GM19240 (cell line): ENCODE results near the gene ERLEC1.
"Not testable (repeated sequence)": the region's sequence is repeated elsewhere in the genome, so short reads cannot be mapped to it uniquely, and the experiment has no call there.

Source experiments
- DNase-seq: peaks from one replicate; pipeline ENCODE4 v3.0.0; 2011; ENCODE audit warnings: low spot score; ENCODE audit not compliant: insufficient read length

Gene ERLEC1

DNA sequence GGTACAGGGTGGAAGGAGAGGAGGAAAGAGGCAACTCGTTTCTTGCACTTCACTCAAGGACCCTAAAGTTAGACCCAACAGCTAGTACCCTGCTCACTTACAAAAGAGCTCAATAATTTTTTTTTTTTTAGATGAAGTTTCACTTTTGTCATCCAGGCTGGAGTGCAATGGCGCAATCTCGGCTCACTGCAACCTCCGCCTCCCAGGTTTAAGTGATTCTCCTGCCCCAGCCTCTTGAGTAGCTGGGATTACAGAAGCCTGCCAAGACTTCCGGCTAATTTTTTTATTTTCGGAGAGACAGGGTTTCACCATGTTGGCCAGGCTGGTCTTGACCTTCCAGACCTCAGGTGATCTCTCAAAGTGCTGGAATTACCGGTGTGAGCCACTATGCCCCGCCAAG, 4.2 kb upstream of the ERLEC1 start:
- DNase-seq, result no peak

DNA sequence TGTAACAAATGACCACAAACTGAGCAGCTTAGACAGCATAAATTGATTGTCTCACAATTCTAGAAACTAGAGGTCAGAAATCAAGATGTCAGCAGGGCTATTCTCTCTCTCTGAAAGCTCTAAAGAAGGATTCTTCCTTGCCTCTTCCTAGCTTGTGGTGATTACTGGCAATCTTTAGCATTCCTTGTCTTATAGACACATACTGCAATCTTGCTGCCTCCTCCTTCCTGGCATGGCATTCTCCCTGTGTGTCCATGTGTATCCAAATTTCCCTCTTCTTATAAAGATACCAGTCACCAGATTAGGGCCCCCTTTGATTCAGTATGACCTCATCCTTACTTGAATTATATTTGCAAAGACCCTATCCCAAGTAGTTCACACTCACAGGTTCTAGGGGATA, 2.4 kb upstream of the ERLEC1 start:
- no peak for DNase-seq

DNA sequence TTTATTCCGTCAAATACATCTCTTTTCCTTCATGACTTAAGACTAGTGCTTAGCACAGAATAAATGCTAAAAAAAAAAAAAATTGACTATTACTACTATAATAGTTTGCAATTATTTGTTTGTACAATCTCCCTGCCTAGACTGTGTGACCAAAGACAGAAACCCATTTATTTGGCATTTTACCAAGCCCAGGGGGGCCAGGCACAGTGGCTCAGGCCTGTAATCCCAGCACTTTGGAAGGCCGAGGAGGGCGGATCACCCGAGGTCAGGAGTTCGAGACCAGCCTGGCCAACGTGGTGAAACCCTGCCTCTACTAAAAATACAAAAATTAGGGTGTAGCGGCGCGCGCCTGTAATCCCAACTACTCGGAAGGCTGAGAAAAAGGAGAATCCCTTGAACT, 1.5 kb upstream of the ERLEC1 start:
- DNase-seq, result no peak

DNA sequence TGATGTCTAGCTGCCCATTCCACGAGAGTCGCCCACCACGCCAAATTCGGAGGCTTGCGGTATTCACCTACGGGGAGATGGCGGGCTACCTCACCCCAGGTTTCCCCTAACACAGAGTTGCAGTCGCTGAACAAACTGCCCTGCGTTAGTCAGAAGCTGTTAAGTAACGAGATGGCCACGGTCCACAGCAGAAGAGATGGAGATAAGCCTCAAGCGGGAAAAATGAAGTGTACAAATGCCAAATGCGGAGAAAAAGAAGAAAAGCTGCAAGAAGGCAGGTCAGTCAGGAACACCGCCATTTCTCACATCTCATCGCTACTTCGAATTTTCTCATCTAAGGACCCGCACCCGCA, 516 bp upstream of the ERLEC1 start:
- no peak for DNase-seq

DNA sequence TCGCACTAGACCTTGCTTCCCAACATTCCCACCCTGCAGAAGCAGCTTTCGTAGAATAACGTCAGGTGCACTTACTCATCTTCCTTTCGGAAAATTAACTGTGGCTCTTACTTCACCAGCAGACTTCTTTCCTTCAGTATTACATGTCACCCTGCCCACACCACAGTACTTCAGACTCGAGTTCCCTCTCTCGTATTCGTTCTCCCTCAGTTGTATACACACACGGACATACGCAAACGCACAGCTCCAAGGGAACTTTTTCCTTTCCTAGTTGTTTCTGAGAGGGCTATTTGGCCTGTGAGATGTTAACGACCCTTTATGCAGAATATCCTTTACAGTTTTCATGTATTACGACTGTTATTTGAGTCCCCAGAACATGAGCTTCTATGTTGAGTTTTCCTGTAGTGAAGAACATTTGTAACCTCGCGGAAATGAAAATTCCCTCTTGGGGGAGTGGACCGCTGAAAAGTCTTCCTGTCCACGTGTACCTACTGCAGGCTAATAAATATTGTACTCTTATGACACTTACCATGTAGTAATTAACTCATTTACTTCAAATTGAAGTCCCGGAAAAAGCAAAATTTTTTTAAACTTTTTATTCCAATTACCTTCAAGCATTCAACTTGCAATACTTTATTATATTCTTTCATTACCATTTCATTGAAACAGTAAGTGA, 908 bp downstream of the ERLEC1 start:
- DNase-seq, result no peak

DNA sequence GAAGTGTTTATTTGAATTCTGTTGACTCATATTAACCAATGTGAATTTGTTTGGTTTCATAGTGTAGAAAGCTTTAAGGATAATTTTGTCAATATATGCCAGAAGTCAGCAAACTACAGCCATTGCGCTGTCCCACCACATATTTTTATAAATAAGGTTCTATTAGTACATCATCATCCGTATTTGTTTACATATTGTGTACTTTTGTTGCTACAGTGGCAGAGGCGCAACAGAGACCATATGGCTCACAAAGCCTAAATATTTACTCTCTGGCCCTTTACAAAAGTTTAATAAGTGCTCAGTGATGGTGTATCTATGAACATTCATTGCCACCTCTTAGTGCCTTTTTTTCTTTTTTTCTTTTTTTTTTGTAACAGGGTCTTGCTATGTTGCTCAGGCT, 6.4 kb downstream of the ERLEC1 start:
- no peak for DNase-seq

DNA sequence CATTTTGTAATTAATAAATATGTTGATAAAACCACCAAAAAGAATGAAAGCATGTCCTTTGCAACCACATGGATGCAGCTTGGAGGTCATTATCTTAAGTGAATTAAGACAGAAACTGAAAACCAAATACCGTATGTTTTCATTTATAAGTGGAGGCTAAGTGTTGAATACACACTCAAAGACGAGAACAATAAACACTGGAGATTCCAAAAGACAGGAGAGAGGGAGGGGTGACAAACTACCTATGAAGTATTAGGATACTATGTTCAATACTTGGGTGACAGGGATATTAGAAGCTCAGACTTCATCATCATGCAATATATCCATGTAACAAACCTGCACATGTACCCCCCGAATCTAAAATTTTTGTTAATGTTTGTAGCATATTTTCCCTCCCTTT, 7.0 kb downstream of the ERLEC1 start:
- no peak for DNase-seq

DNA sequence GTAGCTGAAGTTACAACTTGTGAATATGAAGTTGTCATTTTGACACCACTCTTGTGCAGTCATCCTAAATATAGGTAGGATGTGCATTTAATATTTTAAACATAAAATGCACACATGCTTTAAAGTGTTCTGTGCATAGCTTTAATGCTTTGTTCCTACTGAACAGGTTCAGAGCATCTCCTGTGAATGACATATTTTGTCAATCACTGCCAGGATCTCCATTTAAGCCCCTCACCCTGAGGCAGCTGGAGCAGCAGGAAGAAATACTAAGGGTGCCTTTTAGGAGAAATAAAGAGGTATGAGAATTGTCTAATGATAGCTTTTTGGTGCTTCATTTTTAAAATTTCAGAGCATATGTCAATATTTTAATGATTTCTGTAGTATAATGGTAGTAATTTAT, 14.7 kb downstream of the ERLEC1 start:
- DNase-seq, result no peak

DNA sequence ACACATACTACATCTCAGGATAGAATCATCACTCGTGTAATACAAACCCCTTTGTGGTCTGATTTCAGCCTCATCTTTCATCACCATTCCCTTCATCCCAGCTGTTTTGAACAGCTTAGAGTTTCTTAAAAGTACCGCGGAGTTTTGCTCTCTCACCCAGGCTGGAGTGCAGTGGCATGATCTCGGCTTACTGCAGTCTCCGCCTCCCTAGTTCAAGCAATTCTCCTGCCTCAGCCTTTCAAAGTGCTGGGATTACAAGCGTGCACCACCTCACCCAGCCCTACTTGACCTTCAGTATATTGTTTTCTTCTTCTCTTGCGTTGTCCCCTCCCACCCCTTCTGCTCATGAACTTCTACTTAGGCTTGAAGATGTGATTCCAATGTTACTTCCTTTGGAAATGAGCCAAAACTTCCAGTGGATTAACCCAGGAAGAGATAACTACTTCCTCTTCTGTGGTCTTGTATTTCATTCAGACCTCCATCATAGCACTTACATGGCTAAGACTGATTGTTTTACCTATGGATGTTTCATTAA, 15.8 kb downstream of the ERLEC1 start:
- no peak for DNase-seq

DNA sequence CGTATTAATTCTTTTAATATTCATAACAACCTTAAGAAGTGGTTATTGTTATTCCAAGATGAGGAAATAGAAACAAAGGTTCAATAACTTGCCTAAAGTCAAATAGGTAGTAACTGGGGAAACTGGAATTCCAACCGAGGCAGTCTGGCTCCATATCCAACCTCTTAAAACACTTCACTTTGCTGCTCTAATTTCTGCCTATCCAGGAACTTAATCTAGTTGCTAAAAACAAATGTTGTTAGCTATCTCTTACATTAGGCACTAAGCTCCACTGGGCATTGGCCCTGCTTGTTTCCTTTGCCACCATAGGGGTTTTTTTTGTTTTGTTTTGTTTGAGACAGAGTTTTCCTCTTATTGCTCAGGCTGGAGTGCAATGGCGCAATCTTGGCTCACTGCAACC, 24.8 kb downstream of the ERLEC1 start:
- DNase-seq, result no peak

DNA sequence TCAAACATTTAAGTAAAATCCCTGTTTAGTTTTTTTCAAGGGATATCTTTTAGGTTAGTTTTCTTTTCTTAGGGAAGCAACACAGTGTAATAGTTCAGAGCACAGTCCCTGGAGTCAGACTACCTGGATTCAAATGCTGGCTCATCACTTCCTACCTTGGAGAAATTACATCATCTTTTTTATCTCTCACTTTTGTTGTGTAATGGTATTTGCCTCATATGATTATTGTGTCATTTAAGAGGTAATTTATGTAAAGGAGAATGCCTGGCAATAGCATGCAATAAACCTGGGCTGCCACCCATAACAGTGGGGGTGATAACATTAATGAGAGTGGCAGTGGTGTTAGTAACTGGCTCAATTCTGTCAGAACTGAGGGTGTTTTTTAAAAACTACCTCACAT, 26.3 kb downstream of the ERLEC1 start:
- DNase-seq, result no peak

DNA sequence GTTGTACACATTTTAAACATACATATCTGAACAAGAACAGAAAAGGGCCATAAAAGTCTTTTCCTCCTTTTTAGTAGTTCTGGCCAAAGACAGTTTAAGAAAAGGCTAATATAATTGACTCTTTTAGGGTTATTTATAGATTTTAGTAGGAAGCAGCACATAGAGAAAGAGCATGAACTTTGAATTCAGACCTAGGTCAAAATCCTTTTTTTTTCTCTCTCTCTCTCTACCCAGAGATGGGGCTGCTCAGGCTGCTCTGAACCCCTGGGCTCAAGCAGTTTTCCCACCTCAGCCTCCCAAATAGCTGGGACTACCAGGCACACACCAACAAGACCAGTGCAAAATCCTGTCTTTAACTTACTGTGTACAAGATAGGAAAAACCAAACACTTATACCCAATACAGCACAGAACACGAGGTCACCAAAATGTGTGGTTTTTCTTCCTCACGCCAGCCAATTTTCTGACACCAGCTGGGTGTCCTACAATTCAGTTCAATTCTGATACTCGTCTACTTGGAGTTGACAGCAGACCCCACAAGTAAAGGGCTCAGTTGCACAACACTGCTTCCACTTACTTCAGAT, 32.1 kb downstream of the ERLEC1 start:
- no peak for DNase-seq

DNA sequence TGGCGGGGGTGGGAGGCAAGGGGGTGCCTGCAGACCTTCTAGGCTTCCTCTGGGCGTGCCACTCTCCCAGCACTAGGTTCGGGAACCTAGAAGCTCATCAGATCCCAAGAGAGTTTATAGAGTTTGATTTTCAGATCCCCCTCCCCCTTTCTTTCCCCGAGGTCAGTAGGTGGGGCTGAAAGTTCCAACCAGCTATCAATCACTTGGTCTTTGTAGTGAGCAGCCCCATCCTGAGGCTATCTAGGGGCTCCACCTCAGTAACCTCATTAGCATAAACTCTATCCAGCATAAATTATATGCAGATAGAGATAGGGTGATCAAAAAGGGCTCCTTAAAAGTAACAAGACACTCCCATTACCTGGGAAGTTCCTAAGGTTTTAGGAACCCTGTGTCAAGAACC, 32.8 kb downstream of the ERLEC1 start:
- DNase-seq, result no peak

DNA sequence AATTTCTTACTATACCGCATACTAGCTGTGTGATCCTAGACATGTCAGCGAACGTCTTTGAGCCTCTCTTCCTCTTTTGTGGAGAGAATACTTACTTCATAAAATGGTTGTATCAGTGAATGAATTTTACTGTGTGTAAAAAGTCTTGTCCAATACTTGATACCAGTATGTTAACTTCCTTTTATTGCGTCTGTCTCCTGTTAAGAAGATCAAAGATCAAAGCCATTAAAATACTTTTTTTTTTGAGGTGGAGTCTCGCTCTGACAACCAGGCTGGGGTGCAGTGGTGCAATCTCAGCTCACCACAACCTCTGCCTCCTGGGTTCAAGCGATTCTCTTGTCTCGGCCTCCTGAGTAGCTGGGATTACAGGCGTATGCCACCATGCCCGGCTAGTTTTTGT, 33.2 kb downstream of the ERLEC1 start:
- DNase-seq, result no peak

DNA sequence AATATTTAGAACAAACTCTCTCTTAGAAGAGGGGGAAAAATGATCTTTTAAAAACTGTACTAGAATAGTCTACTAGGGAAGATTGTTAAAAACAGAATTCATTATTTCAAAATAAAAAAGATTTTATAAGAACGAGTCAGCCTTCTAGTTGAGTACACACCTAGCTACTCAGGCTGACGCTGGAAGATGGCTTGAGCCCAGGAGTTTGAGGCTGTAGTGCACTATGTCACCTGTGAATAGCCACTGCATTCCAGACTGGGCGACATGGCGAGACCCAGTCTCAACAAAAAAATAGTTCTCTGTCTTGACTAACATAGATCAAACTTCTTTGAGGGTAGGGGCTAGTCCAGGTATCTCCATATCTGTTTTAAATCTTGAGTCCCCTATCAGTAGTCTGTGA, 33.9 kb downstream of the ERLEC1 start:
- no peak for DNase-seq

DNA sequence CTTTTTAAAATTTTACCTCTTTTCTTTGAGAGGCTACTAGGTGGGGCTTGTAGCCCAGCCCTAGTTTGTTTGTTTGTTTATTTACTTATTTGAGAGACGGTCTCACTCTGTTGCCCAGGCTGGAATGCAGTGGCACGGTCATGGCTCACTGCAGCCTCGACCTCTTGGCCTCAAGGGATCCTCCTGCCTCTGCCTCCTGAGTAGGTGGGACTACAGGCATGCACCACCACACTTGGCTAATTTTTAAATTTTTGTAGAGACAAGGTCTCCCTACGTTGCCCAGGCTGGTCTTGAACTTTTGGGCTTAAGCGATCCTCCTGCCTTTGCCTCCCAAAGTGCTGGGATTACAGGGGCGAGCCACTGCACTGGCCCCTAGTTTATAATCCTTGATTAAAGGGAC, 35.0 kb downstream of the ERLEC1 start:
- DNase-seq, result no peak

DNA sequence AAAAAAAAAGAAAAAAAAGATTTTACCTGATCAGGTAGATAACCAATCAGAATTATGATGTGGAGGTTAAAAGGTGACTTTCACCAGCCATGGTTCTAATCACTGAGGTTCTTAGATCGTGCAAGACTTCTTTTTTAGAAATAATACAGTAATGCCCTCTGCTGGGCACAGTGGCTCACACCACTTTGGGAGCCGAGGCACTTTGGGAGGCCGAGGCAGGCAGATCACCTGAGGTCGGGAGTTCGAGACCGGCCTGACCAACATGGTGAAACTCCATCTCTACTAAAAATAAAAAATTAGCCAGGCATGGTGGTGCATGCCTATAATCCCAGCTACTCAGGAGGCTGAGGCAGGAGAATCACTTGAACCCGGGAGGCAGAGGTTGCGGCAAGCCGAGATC, 36.8 kb downstream of the ERLEC1 start:
- not testable (repeated sequence) for DNase-seq

DNA sequence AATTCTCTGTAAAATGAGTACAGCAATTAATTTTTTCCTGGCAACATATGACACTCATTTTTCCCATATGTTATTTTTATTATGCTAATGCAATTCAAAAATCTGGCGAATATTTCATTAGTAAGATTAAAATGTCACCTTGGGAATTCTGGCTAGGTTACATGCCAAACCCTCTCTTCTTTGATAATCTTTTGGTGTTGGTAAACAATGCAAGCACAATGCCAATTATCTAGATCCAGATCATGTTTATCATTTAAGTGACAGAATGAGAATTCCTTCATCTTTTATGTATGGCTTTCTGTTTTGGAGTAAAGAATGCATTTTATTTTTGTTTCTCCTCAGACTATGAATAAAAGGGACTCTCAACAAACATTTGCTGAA, 39.2 kb downstream of the ERLEC1 start:
- no peak for DNase-seq

DNA sequence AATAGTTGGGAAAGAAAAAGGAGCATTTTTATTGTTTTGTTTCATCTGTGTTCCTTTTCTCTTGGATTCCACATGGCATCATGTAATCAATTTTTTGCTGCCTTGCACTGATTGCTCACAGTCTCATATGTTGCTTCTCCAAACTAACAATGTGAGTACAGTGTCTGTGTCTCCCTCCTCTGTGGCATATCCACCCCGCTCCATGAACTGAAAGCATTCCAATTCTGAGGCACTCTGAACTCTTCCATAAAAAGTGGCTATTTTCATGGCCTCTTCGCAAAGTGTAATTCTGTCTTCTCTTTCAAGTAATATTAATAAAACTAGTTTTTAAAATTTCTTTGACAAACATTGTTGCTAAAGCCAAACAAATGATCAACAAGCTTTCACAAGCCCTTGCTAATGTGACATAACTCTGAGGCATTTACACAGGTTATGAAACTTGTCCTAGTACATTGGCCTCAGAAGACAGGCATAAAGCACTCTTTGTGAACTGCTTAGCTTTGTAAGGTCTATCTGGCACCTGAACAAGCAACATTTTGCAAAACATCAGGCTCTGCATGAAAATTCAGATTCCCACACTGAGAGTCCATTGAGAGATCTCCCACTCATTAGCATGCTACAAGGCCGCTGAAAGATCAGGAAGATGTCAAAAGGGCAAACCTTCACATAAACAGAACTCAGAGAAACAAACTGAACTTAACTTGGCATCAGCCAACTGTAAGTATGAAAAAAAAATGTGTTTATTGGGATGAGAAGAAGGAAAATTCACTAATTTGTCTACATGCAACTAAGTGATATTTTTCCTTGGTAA, 39.9 kb downstream of the ERLEC1 start:
- no peak for DNase-seq

DNA sequence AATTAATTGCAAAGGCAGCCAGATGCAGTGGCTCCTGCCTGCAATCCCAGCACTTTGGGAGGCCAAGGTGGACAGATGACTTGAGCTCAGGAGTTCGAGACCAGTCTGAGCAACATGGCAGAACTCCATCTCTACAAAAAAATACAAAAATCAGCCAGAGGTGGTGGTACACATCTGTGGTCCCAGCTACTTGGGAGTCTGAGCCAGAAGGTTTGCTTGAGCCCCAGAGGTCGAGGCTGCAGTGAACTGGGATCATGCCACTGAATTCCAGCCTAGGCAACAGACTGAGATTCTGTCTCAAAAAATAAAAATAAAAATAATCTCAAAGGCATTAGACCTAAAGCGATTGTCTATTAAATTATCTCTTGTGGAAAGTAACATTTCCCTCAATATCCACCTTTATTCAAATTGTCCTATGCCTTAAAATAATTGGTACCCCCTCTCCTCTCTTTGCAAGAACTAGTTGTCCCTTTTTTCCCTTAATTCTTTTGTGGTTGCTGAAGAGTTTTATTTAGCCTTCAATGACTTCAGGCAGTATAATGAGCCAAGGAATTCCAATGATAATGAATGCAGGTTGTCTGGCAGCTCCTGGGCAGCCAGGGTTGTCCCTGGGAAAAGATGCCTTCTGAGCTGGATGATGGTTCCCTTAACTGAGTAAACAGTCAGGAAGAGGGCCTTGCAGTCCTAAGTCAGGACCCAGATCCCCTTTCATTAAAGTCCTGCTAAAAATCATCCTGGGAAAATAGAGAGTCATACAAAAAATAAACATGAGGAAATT, 40.7 kb downstream of the ERLEC1 start:
- no peak for DNase-seq

DNA sequence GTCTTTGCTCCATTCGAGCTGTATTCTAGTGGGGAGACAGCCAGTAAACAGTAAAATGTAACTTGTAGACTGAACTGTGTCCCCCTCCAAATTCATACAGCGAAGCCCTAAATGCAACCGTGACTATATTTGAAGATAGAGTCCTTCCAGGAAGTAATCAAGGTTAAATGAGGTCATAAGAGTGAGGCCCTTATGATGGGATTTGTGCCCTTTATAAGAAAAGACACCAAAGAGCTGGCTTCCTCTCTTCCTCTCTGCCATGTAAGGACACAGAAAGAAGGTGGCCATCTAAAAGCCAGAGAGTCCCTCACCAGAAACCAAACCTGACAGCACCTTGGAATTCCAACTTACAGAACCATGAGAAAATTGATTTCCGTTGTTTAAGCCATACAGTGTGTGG, 41.5 kb downstream of the ERLEC1 start:
- no peak for DNase-seq
